KMS-11 (cell line): ENCODE measurements around the gene ZNF823.

Experiments used
- H2AFZ ChIP-seq: fragments of 200-600 bp; sonication (generic); 2 replicates; pipeline ENCODE4 v1.6.1; 2016; ENCODE audit warnings: antibody characterized with exemption, mixed run types, low read depth
- H3K27ac ChIP-seq: fragments of 200-600 bp; sonication (generic); 2 replicates; pipeline ENCODE4 v1.6.1; 2016; ENCODE audit warnings: mild to moderate bottlenecking, mixed run types
- H3K27me3 ChIP-seq: fragments of 200-600 bp; sonication (generic); 2 replicates; pipeline ENCODE4 v1.6.1; 2017; ENCODE audit warnings: mild to moderate bottlenecking, low read depth, mixed run types, moderate library complexity; ENCODE audit not compliant: insufficient read depth
- H3K36me3 ChIP-seq: fragments of 200-600 bp; sonication (generic); 2 replicates; pipeline ENCODE4 v1.6.1; 2017; ENCODE audit warnings: mild to moderate bottlenecking, mixed run types; ENCODE audit not compliant: insufficient read depth
- H3K4me1 ChIP-seq: fragments of 200-600 bp; sonication (generic); 2 replicates; pipeline ENCODE4 v1.6.1; 2016; ENCODE audit warnings: mild to moderate bottlenecking, low read depth, mixed run types; ENCODE audit not compliant: poor library complexity, severe bottlenecking
- H3K4me2 ChIP-seq: fragments of 200-600 bp; sonication (generic); 2 replicates; pipeline ENCODE4 v1.7.0; 2016; ENCODE audit warnings: mild to moderate bottlenecking, mixed run types
- H3K4me3 ChIP-seq: fragments of 200-600 bp; sonication (generic); IDR thresholded peaks from 2 replicates; pipeline ENCODE4 v1.6.1; 2017; ENCODE audit warnings: low read depth, low read length, mixed read lengths; ENCODE audit not compliant: insufficient read depth
- H3K79me2 ChIP-seq: fragments of 200-600 bp; sonication (generic); 2 replicates; pipeline ENCODE4 v1.6.1; 2016; ENCODE audit warnings: low read depth, mixed run types; ENCODE audit not compliant: insufficient read depth
- H3K9ac ChIP-seq: fragments of 200-600 bp; sonication (generic); 2 replicates; pipeline ENCODE4 v1.6.1; 2016; ENCODE audit warnings: mild to moderate bottlenecking, mixed run types
- H4K20me1 ChIP-seq: fragments of 200-600 bp; sonication (generic); 2 replicates; pipeline ENCODE4 v1.6.1; 2016; ENCODE audit warnings: mild to moderate bottlenecking, mixed run types; ENCODE audit not compliant: insufficient read depth
- CTCF ChIP-seq: fragments of 200-600 bp; sonication (generic); conservative IDR thresholded peaks from 2 replicates; pipeline ENCODE4 v1.6.1; 2017; ENCODE audit warnings: low read depth, mild to moderate bottlenecking, antibody characterized with exemption, low read length, moderate library complexity, mixed read lengths

The ZNF823 gene

GRCh38 chr19:11749751-11750150 lies 11.0 kb upstream of the ZNF823 start:
- no peaks in the 10 kb centered on the region for H3K27me3 ChIP-seq
- no peaks in the 10 kb centered on the region for H3K36me3 ChIP-seq
- H3K9ac ChIP-seq = no peak overlapping the region
- no peak overlapping the region for H3K4me2 ChIP-seq
- no peak overlapping the region for H3K27ac ChIP-seq
- TF ChIP-seq CTCF = no peak
- no peak overlapping the region for H3K4me3 ChIP-seq
- H3K79me2 ChIP-seq = no peaks in the 10 kb centered on the region
- H3K4me1 ChIP-seq = no peaks in the 10 kb centered on the region
- no peak overlapping the region for H2AFZ ChIP-seq
- H4K20me1 ChIP-seq = no peaks in the 10 kb centered on the region

- H3K4me3 ChIP-seq = no peak overlapping the region
- TF ChIP-seq CTCF = no peak
These were observed 8.5 kb upstream of the ZNF823 start for GRCh38 chr19:11747277-11747676.

GRCh38 chr19:11745869-11746268 lies 7.1 kb upstream of the ZNF823 start:
- no peaks in the 10 kb centered on the region for H3K27me3 ChIP-seq
- no peaks in the 10 kb centered on the region for H4K20me1 ChIP-seq
- no peak overlapping the region for H3K4me3 ChIP-seq
- TF ChIP-seq CTCF = no peak
- no peak overlapping the region for H3K9ac ChIP-seq
- no peak overlapping the region for H3K27ac ChIP-seq
- H3K36me3 ChIP-seq = no peaks in the 10 kb centered on the region
- no peaks in the 10 kb centered on the region for H3K79me2 ChIP-seq
- no peak overlapping the region for H2AFZ ChIP-seq
- H3K4me1 ChIP-seq = no peaks in the 10 kb centered on the region
- H3K4me2 ChIP-seq = no peak overlapping the region

More at GRCh38 chr19:11747277-11747676, 8.5 kb upstream of the ZNF823 start:
- Histone ChIP-seq H2AFZ (no peak overlapping the region), H3K36me3 (no peaks in the 10 kb centered on the region), H3K79me2 (no peaks in the 10 kb centered on the region), H4K20me1 (no peaks in the 10 kb centered on the region), H3K4me2 (no peak overlapping the region), H3K27ac (no peak overlapping the region), H3K4me1 (no peaks in the 10 kb centered on the region), H3K27me3 (no peaks in the 10 kb centered on the region), H3K9ac (no peak overlapping the region)

GRCh38 chr19:11737964-11738745 lies 591 bp downstream of the ZNF823 start:
- peak overlapping the region; percentile 37 for H3K4me2 ChIP-seq

More at GRCh38 chr19:11737964-11738745, 591 bp downstream of the ZNF823 start:
- Histone ChIP-seq H3K36me3 (no peaks in the 10 kb centered on the region), H3K4me3 (no peak overlapping the region), H3K79me2 (no peaks in the 10 kb centered on the region), H3K4me1 (no peaks in the 10 kb centered on the region), H3K9ac (peak overlapping the region; percentile 45; the same call in 1 of the 2 replicates), H4K20me1 (no peaks in the 10 kb centered on the region), H3K27me3 (no peaks in the 10 kb centered on the region), H3K27ac (no peak overlapping the region), H2AFZ (peak overlapping the region; percentile 95)
- no peak for TF ChIP-seq CTCF
